NT2/D1 (cell line): ENCODE data around the gene CTNNA2.

Source experiments
- DNase-seq: peaks from one replicate; pipeline ENCODE4 v3.0.0-alpha.2; 2011; ENCODE audit warnings: low read depth, low spot score
- H3K27me3 ChIP-seq: 2 replicates; pipeline ENCODE4 v1.6.0; 2011; ENCODE audit warnings: mild to moderate bottlenecking; ENCODE audit not compliant: insufficient read length, insufficient read depth
- H3K36me3 ChIP-seq: 2 replicates; pipeline ENCODE4 v1.6.1; 2011; ENCODE audit warnings: mild to moderate bottlenecking, low read length, mixed read lengths; ENCODE audit not compliant: insufficient read depth, insufficient read length
- H3K4me1 ChIP-seq: 2 replicates; pipeline ENCODE4 v1.5.1; 2011; ENCODE audit not compliant: insufficient read depth, insufficient read length
- H3K4me3 ChIP-seq: 2 replicates; pipeline ENCODE4 v1.5.1; 2011; ENCODE audit warnings: low read depth; ENCODE audit not compliant: insufficient read length
- H3K9ac ChIP-seq: 2 replicates; pipeline ENCODE4 v1.6.0; 2011; ENCODE audit warnings: low read depth; ENCODE audit not compliant: insufficient read length
- H3K9me3 ChIP-seq: 2 replicates; pipeline ENCODE4 v1.5.1; 2011; ENCODE audit warnings: mild to moderate bottlenecking, low read length; ENCODE audit not compliant: insufficient read depth
- SUZ12 ChIP-seq: IDR thresholded peaks from 2 replicates; pipeline ENCODE4 v1.6.1; 2011; ENCODE audit not compliant: insufficient read length, insufficient read depth; ENCODE audit errors: extremely low read depth
- YY1 ChIP-seq: IDR thresholded peaks from 2 replicates; pipeline ENCODE4 v1.6.1; 2011; ENCODE audit not compliant: insufficient read length, insufficient read depth
- ZNF274 ChIP-seq: IDR thresholded peaks from 2 replicates; pipeline ENCODE4 v1.6.1; 2011; ENCODE audit warnings: mild to moderate bottlenecking, low read depth, low read length

The CTNNA2 gene

DNA sequence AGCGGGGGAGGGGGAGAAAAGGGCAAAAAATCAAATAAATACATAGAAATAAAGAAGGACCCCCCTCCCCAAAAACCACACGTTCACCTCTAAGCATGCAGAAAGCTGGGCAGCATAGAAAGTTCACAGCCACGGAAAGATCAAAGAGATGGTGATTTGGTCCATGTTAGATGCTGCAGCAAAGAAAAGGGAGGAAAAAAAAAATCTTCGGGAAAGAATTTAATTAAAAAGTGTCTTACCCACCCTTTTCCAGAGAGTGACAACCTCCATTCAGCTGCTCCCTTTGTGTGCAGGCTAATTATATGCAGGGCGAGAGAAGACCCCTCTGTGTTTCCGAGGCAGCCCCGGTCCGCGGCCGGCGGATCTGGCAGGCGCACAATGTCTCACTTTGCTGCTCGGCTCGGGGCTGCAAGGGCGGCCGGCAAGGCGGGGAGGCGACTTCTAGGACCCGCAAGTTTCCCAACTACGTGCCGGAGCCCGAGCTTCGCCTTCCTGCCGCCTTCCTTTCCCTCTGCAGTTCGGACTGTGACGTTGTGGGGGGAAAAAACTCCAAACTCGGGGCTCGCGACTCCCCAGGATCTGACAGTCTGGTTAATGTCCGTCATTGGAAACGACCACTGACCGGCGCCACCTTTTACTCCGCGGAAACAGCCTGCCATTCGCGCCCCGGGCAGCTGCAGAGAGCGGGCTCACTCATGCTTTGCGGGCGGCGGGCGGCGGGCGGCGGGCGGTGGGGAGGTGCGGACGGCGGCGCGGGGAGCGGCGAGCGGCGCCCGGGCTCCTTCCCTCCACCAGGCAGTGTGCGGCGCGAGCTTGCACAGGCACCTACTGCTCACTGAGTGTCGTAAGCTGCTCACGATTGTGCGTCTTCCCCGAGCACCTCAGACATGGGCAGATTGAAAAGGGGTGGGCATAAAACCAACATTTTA is 791.3 kb downstream of the CTNNA2 start, which contains the start of gene LRRTM1:
TSS of gene LRRTM1 (minus strand) at position 844 of the 929 bp plus-strand sequence. CDS start 933 bp downstream, outside the sequence.
- peaks cover 38% of the 10 kb centered on the region for H3K27me3 ChIP-seq
- H3K9me3 ChIP-seq: no peaks in the 10 kb centered on the region
- TF ChIP-seq SUZ12: no peak
- TF ChIP-seq ZNF274: no peak
- TF ChIP-seq YY1: no peak
- H3K36me3 ChIP-seq: no peaks in the 10 kb centered on the region
- H3K4me3 ChIP-seq: peak within 1 kb of the TSS; percentile 58
- no peak for DNase-seq
- H3K4me1 ChIP-seq: no peaks in the 10 kb centered on the region
- H3K9ac ChIP-seq: peak within 1 kb of the TSS; percentile 82

DNA sequence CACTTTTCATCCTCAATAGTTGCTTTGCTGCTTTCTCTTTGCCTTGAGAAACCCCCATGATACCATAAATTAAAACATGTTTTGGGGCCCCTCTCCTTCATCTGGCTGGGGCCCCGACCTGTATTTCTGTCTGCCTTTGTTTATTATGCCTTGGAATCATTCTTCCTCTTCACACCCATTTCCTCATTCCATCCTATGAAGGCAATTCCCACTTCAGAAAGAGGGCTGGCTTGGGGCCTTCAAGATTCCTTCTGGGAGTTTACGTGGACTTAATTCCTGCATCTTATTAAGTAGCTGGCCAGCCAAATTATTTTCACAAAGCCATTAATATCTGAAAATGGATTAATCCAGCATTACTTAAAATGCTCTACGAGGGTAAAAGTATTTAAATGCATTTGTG is 798.5 kb downstream of the CTNNA2 start:
- no peaks in the 10 kb centered on the region for H3K4me1 ChIP-seq
- DNase-seq: no peak
- no peaks in the 10 kb centered on the region for H3K36me3 ChIP-seq
- no peak for TF ChIP-seq ZNF274
- TF ChIP-seq YY1: no peak
- TF ChIP-seq SUZ12: no peak
- no peaks in the 10 kb centered on the region for H3K27me3 ChIP-seq
- H3K4me3 ChIP-seq: no peak overlapping the region
- H3K9ac ChIP-seq: no peak overlapping the region
- no peaks in the 10 kb centered on the region for H3K9me3 ChIP-seq

DNA sequence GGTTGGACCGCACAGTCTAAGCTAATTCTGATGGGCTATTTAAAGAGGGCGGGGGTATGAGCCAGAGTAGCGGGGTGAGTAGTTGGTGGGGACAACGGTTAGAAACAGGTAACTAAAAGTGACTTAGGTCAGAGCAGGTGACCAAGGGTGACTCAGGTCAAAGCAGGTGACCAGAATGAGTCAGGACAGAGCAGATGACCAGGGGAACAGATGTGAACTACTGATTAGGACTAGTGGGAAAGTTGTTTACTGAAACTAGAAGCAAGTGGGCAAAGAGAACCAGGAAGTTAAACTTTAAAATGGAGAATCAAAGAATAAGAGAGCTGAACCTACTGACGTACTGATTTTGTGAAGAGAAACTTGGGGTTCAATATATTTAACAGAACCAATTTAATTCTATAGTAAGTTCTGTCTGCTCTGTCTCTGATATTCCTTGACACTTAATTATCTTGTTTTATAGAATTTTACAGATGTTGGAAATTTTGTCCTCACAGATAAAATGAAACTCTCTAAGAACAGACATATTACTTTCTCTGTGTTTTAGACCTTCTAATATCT is 799.5 kb downstream of the CTNNA2 start:
- Histone ChIP-seq H3K9ac (no peak overlapping the region), H3K27me3 (no peaks in the 10 kb centered on the region), H3K9me3 (no peaks in the 10 kb centered on the region), H3K4me3 (no peak overlapping the region), H3K4me1 (no peaks in the 10 kb centered on the region), H3K36me3 (no peaks in the 10 kb centered on the region)
- DNase-seq: no peak
- TF ChIP-seq SUZ12 (no peak), ZNF274 (no peak), YY1 (no peak)

DNA sequence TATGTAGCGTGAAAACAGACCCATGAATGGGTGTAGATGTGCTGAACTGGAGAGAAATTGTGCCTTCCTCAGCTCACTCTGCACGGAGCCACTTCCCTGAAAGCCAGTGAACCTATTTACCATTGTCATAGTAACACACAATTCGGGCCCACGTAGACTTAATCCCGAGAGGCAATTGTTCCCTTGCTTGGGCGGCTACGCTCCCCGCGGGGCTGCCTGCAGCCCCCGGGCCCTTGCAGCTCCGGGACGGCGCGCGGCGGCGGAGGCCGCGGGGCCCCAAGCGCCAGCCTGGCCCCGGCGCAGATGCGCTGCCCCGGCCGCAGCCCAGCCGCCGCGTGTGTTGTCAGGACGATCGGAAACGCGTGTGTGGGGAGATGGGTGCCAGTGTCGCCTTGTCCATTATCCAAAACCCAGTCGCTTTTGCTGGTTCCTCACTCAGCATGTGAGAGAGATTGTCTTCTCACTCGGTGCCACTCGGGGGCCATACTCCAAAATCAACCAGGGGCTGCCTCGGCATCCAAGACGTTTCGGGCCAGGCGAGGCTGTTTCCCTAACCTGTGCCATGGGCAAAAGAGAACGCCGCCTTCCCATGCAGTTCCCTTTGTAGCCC is 809.6 kb downstream of the CTNNA2 start:
- DNase-seq: no peak
- no peak overlapping the region for H3K4me3 ChIP-seq
- TF ChIP-seq SUZ12: no peak
- no peak for TF ChIP-seq YY1
- no peak for TF ChIP-seq ZNF274

DNA sequence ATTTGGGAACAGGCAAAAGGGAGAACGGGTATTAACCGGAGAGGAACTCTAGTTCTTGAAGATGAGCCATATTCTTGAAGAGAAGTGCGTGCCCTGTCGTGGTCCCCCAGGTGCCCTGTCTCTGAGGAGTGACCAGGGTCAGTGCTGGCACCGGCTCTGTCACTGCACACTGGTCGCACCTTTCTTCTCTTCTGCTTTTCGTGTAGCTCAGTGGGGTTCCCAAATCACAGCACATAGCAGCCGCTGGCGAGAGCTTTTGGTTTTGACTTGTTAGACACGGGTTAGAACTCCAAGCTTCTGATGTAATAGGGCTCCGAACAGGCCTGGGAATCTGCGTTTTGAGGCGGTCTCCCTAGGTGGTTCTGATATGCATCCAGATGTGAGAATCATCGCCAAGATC is 810.1 kb downstream of the CTNNA2 start:
- Histone ChIP-seq H3K9me3 (no peaks in the 10 kb centered on the region), H3K36me3 (no peaks in the 10 kb centered on the region), H3K4me1 (no peaks in the 10 kb centered on the region), H3K9ac (no peak overlapping the region), H3K4me3 (no peak overlapping the region), H3K27me3 (no peaks in the 10 kb centered on the region)
- TF ChIP-seq SUZ12 (no peak), YY1 (no peak), ZNF274 (no peak)
- DNase-seq: no peak

More for the DNA sequence above, 809.6 kb downstream of the CTNNA2 start:
- Histone ChIP-seq H3K36me3 (no peaks in the 10 kb centered on the region), H3K27me3 (no peaks in the 10 kb centered on the region), H3K9ac (no peak overlapping the region), H3K9me3 (no peaks in the 10 kb centered on the region), H3K4me1 (no peaks in the 10 kb centered on the region)

DNA sequence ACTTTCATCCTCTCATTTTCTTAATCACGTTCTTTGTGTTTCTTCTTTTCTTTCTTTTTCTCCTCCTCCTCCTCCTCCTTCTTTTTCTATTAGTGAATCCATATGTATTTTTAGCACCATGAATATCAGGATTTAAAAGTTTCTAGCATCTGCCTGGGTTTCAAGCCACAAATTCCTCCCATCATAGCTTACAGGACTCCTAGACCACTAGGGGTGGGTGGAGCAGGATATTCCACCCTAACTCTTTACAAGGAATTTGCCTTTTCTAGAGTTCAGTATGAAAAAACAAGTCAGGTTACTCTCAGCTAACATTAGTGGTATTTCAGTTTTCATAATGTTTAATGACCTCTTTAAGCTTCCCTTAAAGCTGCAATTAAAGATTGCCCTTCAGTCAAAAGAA is 810.8 kb downstream of the CTNNA2 start:
- no peaks in the 10 kb centered on the region for H3K4me1 ChIP-seq
- H3K4me3 ChIP-seq: no peak overlapping the region
- no peak for DNase-seq
- H3K36me3 ChIP-seq: no peaks in the 10 kb centered on the region
- no peaks in the 10 kb centered on the region for H3K27me3 ChIP-seq
- TF ChIP-seq ZNF274 (no peak), YY1 (no peak), SUZ12 (no peak)
- no peaks in the 10 kb centered on the region for H3K9me3 ChIP-seq
- no peak overlapping the region for H3K9ac ChIP-seq

DNA sequence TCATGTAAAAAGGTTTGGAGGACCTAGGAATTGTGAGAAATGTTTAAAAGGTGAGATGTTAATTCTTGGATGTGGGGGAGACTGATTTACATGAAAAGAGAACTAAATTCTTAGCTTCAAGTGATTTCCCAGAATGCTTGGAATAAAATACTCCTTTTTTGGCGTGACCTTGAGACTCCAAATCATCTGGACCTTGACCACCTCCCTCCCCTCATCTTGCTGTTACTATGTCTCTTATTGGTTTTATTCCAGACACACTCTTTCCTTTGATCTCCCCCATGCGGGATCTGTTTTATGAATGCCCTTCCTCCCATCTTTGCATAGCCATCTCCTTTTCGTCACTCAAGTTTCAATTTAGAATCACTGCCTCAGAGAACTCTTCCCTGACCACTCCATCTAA is 811.7 kb downstream of the CTNNA2 start:
- no peak for DNase-seq
- H3K4me1 ChIP-seq: no peaks in the 10 kb centered on the region

More for the DNA sequence above, 811.7 kb downstream of the CTNNA2 start:
- Histone ChIP-seq H3K27me3 (no peaks in the 10 kb centered on the region), H3K36me3 (no peaks in the 10 kb centered on the region), H3K9ac (no peak overlapping the region), H3K9me3 (no peaks in the 10 kb centered on the region), H3K4me3 (no peak overlapping the region)
- no peak for TF ChIP-seq ZNF274
- no peak for TF ChIP-seq SUZ12
- no peak for TF ChIP-seq YY1
